NCI-H345 treated with DMSO at 0.1 percent for 48 hours (cell line): ENCODE measurements around the gene PCYT1B.

ENCODE experiments used
- DNase-seq: peaks from one replicate; lab custom pipeline; 2025; ENCODE audit not compliant: unreplicated experiment; lab: John Stamatoyannopoulos, UW

Gene PCYT1B

GRCh38 chrX:24536551-24536950 lies 110.6 kb downstream of the PCYT1B start:
- no peak for DNase-seq

DNA sequence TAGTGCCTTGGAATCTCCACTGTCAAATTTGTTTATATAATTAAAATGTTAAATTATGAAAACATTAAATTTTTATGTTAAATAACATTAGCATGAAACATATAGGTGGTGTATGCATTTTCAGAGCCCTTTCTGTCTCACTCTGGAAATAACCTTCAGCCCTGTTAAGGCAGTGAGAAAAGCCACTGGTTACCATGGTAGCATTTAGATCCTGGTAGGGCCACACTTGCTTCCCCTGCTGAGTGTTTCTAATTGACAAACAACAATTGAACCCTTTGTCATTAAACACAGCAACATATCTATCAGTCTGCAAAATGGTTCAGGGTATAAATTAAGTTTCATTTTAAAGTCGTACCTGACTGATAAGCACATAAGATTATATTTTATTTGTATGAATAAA lies 118.5 kb downstream of the PCYT1B start:
- no peak for DNase-seq

GRCh38 chrX:24526616-24527015 lies 120.5 kb downstream of the PCYT1B start:
- DNase-seq, result no peak

GRCh38 chrX:24525455-24525854 lies 121.7 kb downstream of the PCYT1B start:
- no peak for DNase-seq

DNA sequence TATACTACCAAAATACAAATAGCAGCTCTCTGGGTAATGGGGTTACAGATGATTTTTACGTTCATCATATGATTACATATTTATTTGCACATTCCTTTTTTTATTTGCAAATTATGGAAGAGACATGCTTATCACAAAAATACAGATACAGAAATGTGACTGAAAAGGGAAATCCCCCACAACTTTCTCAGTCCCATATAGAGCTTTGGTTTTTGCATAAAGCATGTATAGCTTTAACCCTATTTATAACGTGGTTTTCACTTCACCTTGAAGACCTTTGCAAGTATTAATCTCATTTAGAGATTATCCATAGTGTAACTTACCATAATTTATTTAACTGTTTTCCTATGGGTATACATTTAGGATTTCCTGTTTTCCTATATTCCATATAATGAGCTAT lies 126.7 kb downstream of the PCYT1B start:
- DNase-seq, result no peak

GRCh38 chrX:24515447-24515846 lies 131.7 kb downstream of the PCYT1B start:
- DNase-seq, result no peak

GRCh38 chrX:24513416-24513815 lies 133.7 kb downstream of the PCYT1B start:
- DNase-seq, result no peak

DNA sequence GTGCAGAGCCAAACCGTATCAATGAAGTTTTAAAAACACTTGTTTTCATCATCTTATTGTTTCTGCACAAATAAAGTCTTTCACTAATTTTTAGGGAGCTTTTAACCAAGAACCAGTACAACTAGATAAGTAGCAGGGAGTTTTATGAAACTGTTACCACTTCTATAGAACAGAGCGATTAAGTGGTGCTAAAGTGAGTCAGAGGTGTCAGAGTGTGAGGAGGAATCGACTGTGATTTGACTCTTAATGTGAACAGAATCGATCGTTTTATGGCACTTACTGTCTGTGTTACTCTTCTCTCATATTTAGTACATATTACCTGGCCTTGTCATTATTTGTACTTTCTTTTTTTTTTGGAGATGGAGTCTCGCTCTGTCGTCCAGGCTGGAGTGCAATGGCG lies 138.8 kb downstream of the PCYT1B start:
- DNase-seq, result no peak
